ENCODE results near the gene LHFPL2.

The LHFPL2 gene

GRCh38 chr5:78653031-78653430 is 4.5 kb upstream of the LHFPL2 start:
- H2AFZ ChIP-seq (ENCODE audit: low read length, unreplicated experiment): no peak overlapping the region
- no peak overlapping the region for H3K4me3 ChIP-seq (ENCODE audit: low read depth, low read length)
- H3K27ac ChIP-seq (ENCODE audit: low read depth, low read length): no peak overlapping the region

GRCh38 chr5:78651468-78651867 is 2.9 kb upstream of the LHFPL2 start:
- H3K4me3 ChIP-seq (ENCODE audit: low read depth, low read length): no peak overlapping the region
- peaks cover 11% of the 10 kb centered on the region for H3K4me1 ChIP-seq (ENCODE audit: control insufficient read depth, insufficient read depth, low read length, unreplicated experiment)
- peaks cover 13% of the 10 kb centered on the region for H3K79me2 ChIP-seq (ENCODE audit: control insufficient read depth, insufficient read depth, low read length, unreplicated experiment)

More at GRCh38 chr5:78653031-78653430, 4.5 kb upstream of the LHFPL2 start:
- no peaks in the 10 kb centered on the region for H3K36me3 ChIP-seq (ENCODE audit: insufficient read depth, low read length)
- H3K79me2 ChIP-seq (ENCODE audit: control insufficient read depth, insufficient read depth, low read length, unreplicated experiment): no peaks in the 10 kb centered on the region
- H3K4me1 ChIP-seq (ENCODE audit: control insufficient read depth, insufficient read depth, low read length, unreplicated experiment): peaks cover 6% of the 10 kb centered on the region
- no peaks in the 10 kb centered on the region for H3K27me3 ChIP-seq (ENCODE audit: insufficient read depth, low read length)

GRCh38 chr5:78650531-78650930 is 2.0 kb upstream of the LHFPL2 start:
- H3K36me3 ChIP-seq (ENCODE audit: insufficient read depth, low read length): no peaks in the 10 kb centered on the region
- H2AFZ ChIP-seq (ENCODE audit: low read length, unreplicated experiment): no peak overlapping the region
- H3K79me2 ChIP-seq (ENCODE audit: control insufficient read depth, insufficient read depth, low read length, unreplicated experiment): peaks cover 22% of the 10 kb centered on the region

More at GRCh38 chr5:78651468-78651867, 2.9 kb upstream of the LHFPL2 start:
- no peaks in the 10 kb centered on the region for H3K36me3 ChIP-seq (ENCODE audit: insufficient read depth, low read length)
- no peak overlapping the region for H3K27ac ChIP-seq (ENCODE audit: low read depth, low read length)
- no peak overlapping the region for H2AFZ ChIP-seq (ENCODE audit: low read length, unreplicated experiment)
- H3K27me3 ChIP-seq (ENCODE audit: insufficient read depth, low read length): no peaks in the 10 kb centered on the region

GRCh38 chr5:78649861-78650496 is 1.4 kb upstream of the LHFPL2 start:
- peaks cover 17% of the 10 kb centered on the region for H3K4me1 ChIP-seq (ENCODE audit: control insufficient read depth, insufficient read depth, low read length, unreplicated experiment)
- H2AFZ ChIP-seq (ENCODE audit: low read length, unreplicated experiment): no peak overlapping the region
- no peaks in the 10 kb centered on the region for H3K36me3 ChIP-seq (ENCODE audit: insufficient read depth, low read length)
- H3K4me3 ChIP-seq (ENCODE audit: low read depth, low read length): no peak overlapping the region
- H3K27ac ChIP-seq (ENCODE audit: low read depth, low read length): peak overlapping the region; percentile 9; the same call in 1 of the 2 replicates
- H3K79me2 ChIP-seq (ENCODE audit: control insufficient read depth, insufficient read depth, low read length, unreplicated experiment): peaks cover 28% of the 10 kb centered on the region
- H3K27me3 ChIP-seq (ENCODE audit: insufficient read depth, low read length): no peaks in the 10 kb centered on the region

More at GRCh38 chr5:78650531-78650930, 2.0 kb upstream of the LHFPL2 start:
- Histone ChIP-seq H3K27me3 (ENCODE audit: insufficient read depth, low read length) (no peaks in the 10 kb centered on the region), H3K27ac (ENCODE audit: low read depth, low read length) (peak overlapping the region; percentile 9; the same call in 1 of the 2 replicates), H3K4me3 (ENCODE audit: low read depth, low read length) (no peak overlapping the region), H3K4me1 (ENCODE audit: control insufficient read depth, insufficient read depth, low read length, unreplicated experiment) (peaks cover 17% of the 10 kb centered on the region)

GRCh38 chr5:78649211-78649695 is 681 bp upstream of the LHFPL2 start:
- Histone ChIP-seq H2AFZ (ENCODE audit: low read length, unreplicated experiment) (peak overlapping the region; percentile 86), H3K4me1 (ENCODE audit: control insufficient read depth, insufficient read depth, low read length, unreplicated experiment) (peaks cover 17% of the 10 kb centered on the region), H3K4me3 (ENCODE audit: low read depth, low read length) (peak overlapping the region; percentile 99), H3K27me3 (ENCODE audit: insufficient read depth, low read length) (no peaks in the 10 kb centered on the region), H3K79me2 (ENCODE audit: control insufficient read depth, insufficient read depth, low read length, unreplicated experiment) (peaks cover 35% of the 10 kb centered on the region), H3K27ac (ENCODE audit: low read depth, low read length) (peak overlapping the region; percentile 57), H3K36me3 (ENCODE audit: insufficient read depth, low read length) (no peaks in the 10 kb centered on the region)

- Histone ChIP-seq H3K27ac (ENCODE audit: low read depth, low read length) (peak overlapping the region; percentile 39; the same call in 1 of the 2 replicates), H3K4me1 (ENCODE audit: control insufficient read depth, insufficient read depth, low read length, unreplicated experiment) (peaks cover 17% of the 10 kb centered on the region), H3K79me2 (ENCODE audit: control insufficient read depth, insufficient read depth, low read length, unreplicated experiment) (peaks cover 43% of the 10 kb centered on the region), H3K36me3 (ENCODE audit: insufficient read depth, low read length) (no peaks in the 10 kb centered on the region), H2AFZ (ENCODE audit: low read length, unreplicated experiment) (peak overlapping the region; percentile 44), H3K4me3 (ENCODE audit: low read depth, low read length) (peak overlapping the region; percentile 99), H3K27me3 (ENCODE audit: insufficient read depth, low read length) (no peaks in the 10 kb centered on the region)
Observed at GRCh38 chr5:78647838-78648358, 674 bp downstream of the LHFPL2 start.

GRCh38 chr5:78647351-78647818 is 1.2 kb downstream of the LHFPL2 start:
- H3K79me2 ChIP-seq (ENCODE audit: control insufficient read depth, insufficient read depth, low read length, unreplicated experiment): peaks cover 49% of the 10 kb centered on the region
- H2AFZ ChIP-seq (ENCODE audit: low read length, unreplicated experiment): peak overlapping the region; percentile 44
- H3K36me3 ChIP-seq (ENCODE audit: insufficient read depth, low read length): no peaks in the 10 kb centered on the region
- H3K27ac ChIP-seq (ENCODE audit: low read depth, low read length): peak overlapping the region; percentile 39; the same call in 1 of the 2 replicates
- H3K4me3 ChIP-seq (ENCODE audit: low read depth, low read length): peak overlapping the region; percentile 99
- peaks cover 17% of the 10 kb centered on the region for H3K4me1 ChIP-seq (ENCODE audit: control insufficient read depth, insufficient read depth, low read length, unreplicated experiment)
- H3K27me3 ChIP-seq (ENCODE audit: insufficient read depth, low read length): no peaks in the 10 kb centered on the region

- Histone ChIP-seq H3K36me3 (ENCODE audit: insufficient read depth, low read length) (no peaks in the 10 kb centered on the region), H3K27me3 (ENCODE audit: insufficient read depth, low read length) (no peaks in the 10 kb centered on the region), H2AFZ (ENCODE audit: low read length, unreplicated experiment) (no peak overlapping the region), H3K27ac (ENCODE audit: low read depth, low read length) (no peak overlapping the region), H3K4me1 (ENCODE audit: control insufficient read depth, insufficient read depth, low read length, unreplicated experiment) (peaks cover 28% of the 10 kb centered on the region), H3K79me2 (ENCODE audit: control insufficient read depth, insufficient read depth, low read length, unreplicated experiment) (peaks cover 67% of the 10 kb centered on the region), H3K4me3 (ENCODE audit: low read depth, low read length) (no peak overlapping the region)
Observed at GRCh38 chr5:78644741-78645300, 3.8 kb downstream of the LHFPL2 start.

GRCh38 chr5:78644129-78644528 is 4.4 kb downstream of the LHFPL2 start:
- Histone ChIP-seq H3K79me2 (ENCODE audit: control insufficient read depth, insufficient read depth, low read length, unreplicated experiment) (peaks cover 74% of the 10 kb centered on the region), H3K36me3 (ENCODE audit: insufficient read depth, low read length) (no peaks in the 10 kb centered on the region), H2AFZ (ENCODE audit: low read length, unreplicated experiment) (no peak overlapping the region), H3K27me3 (ENCODE audit: insufficient read depth, low read length) (no peaks in the 10 kb centered on the region), H3K27ac (ENCODE audit: low read depth, low read length) (no peak overlapping the region), H3K4me1 (ENCODE audit: control insufficient read depth, insufficient read depth, low read length, unreplicated experiment) (peaks cover 33% of the 10 kb centered on the region), H3K4me3 (ENCODE audit: low read depth, low read length) (no peak overlapping the region)

GRCh38 chr5:78642701-78643100 is 5.9 kb downstream of the LHFPL2 start:
- Histone ChIP-seq H3K4me3 (ENCODE audit: low read depth, low read length) (no peak overlapping the region), H3K4me1 (ENCODE audit: control insufficient read depth, insufficient read depth, low read length, unreplicated experiment) (peaks cover 43% of the 10 kb centered on the region), H3K27me3 (ENCODE audit: insufficient read depth, low read length) (no peaks in the 10 kb centered on the region), H2AFZ (ENCODE audit: low read length, unreplicated experiment) (no peak overlapping the region), H3K79me2 (ENCODE audit: control insufficient read depth, insufficient read depth, low read length, unreplicated experiment) (peaks cover 77% of the 10 kb centered on the region), H3K36me3 (ENCODE audit: insufficient read depth, low read length) (no peaks in the 10 kb centered on the region), H3K27ac (ENCODE audit: low read depth, low read length) (no peak overlapping the region)
